H1 (cell line): ENCODE measurements around the gene SMPD2. TPM values are rescaled to one million over a fixed set of nuclear protein-coding genes. Genes with fewer than 3 reads are reported as not detected.

Source experiments
- CTCF ChIA-PET: fragments of 300-600 bp; sonication (Branson Sonifier 250); formaldehyde crosslinking; loops from one replicate; lab custom pipeline; 2021; ENCODE audit not compliant: partially characterized antibody; lab: Charles Lee
- POLR2A ChIA-PET: fragments of 300-600 bp; sonication (Branson Sonifier 250); formaldehyde crosslinking; loops from one replicate; lab custom pipeline; 2021; ENCODE audit warnings: inconsistent platforms; ENCODE audit not compliant: partially characterized antibody; lab: Charles Lee
- DNase-seq, 2 experiments: peaks; one replicate each; pipeline versions ENCODE4 v3.0.0 to v3.0.0-alpha.2; 2010 to 2022; ENCODE audit warnings: low spot score in 2 of 2, low read depth in 1 of 2, mixed read lengths in 1 of 2
- FAIRE-seq: peaks from 2 replicates; lab custom pipeline; 2011; peaks lifted over from hg19 to GRCh38; lab: Jason Lieb, UNC
- H2AFZ ChIP-seq: 2 replicates; pipeline ENCODE4 v1.8.1; 2012; ENCODE audit warnings: low read length, inconsistent platforms
- H2AK5ac ChIP-seq: 2 replicates; pipeline ENCODE4 v1.6.1; 2013; ENCODE audit warnings: low read depth, low read length
- H2BK120ac ChIP-seq: replicated peaks from 2 replicates; pipeline ENCODE3; 2013; ENCODE audit warnings: low read depth, low read length, inconsistent platforms
- H2BK12ac ChIP-seq: 2 replicates; pipeline ENCODE4 v1.6.1; 2013; ENCODE audit warnings: low read depth, low read length
- H2BK15ac ChIP-seq: 2 replicates; pipeline ENCODE4 v1.6.1; 2013; ENCODE audit warnings: low read length
- H2BK20ac ChIP-seq: 2 replicates; pipeline ENCODE4 v1.6.1; 2013; ENCODE audit warnings: low read length
- H2BK5ac ChIP-seq: 2 replicates; pipeline ENCODE4 v1.6.1; 2013; ENCODE audit warnings: low read depth, low read length
- H3K14ac ChIP-seq: 2 replicates; pipeline ENCODE4 v1.6.1; 2013; ENCODE audit warnings: inconsistent platforms; ENCODE audit not compliant: insufficient read length
- H3K18ac ChIP-seq: 2 replicates; pipeline ENCODE4 v1.6.1; 2013; ENCODE audit warnings: low read length; ENCODE audit errors: extremely low read depth
- H3K23ac ChIP-seq: 2 replicates; pipeline ENCODE4 v1.6.1; 2013; ENCODE audit warnings: inconsistent platforms; ENCODE audit not compliant: insufficient read length
- H3K23me2 ChIP-seq: 2 replicates; pipeline ENCODE4 v1.6.1; 2013; ENCODE audit warnings: low read depth, low read length
- H3K27ac ChIP-seq: 2 replicates; pipeline ENCODE4 v1.6.1; 2011; ENCODE audit warnings: low read depth, low read length, inconsistent platforms
- H3K27me3 ChIP-seq, 4 experiments: replicated peaks in 1 of 4; 1 replicate in 1 of 4; 2 replicates in 3 of 4; pipeline versions ENCODE4 v1.6.1 to v1.8.1; 2011 to 2013; ENCODE audit warnings: low read length in 3 of 4, mild to moderate bottlenecking in 3 of 4, inconsistent platforms in 2 of 4, mixed read lengths in 2 of 4, moderate library complexity in 1 of 4; ENCODE audit not compliant: control insufficient read depth in 3 of 4, insufficient read depth in 3 of 4; ENCODE audit errors: extremely low read depth in 1 of 4
- H3K36me3 ChIP-seq, 4 experiments: 2 replicates each; pipeline versions ENCODE4 v1.6.1 to v1.8.1; 2011 to 2013; ENCODE audit warnings: mild to moderate bottlenecking in 4 of 4, low read length in 3 of 4, moderate library complexity in 2 of 4, control low read depth in 1 of 4, inconsistent platforms in 1 of 4; ENCODE audit not compliant: insufficient read depth in 4 of 4, control insufficient read depth in 2 of 4
- H3K4ac ChIP-seq: replicated peaks from 2 replicates; pipeline ENCODE3; 2013; ENCODE audit warnings: low read length, low read depth, mixed read lengths, inconsistent platforms; ENCODE audit not compliant: insufficient read length
- H3K4me1 ChIP-seq, 4 experiments: replicated peaks in 1 of 4; 1 replicate in 1 of 4; 2 replicates in 3 of 4; pipeline versions ENCODE4 v1.6.1 to v1.8.1; 2011 to 2013; ENCODE audit warnings: low read length in 3 of 4, inconsistent platforms in 2 of 4, mixed read lengths in 1 of 4; ENCODE audit not compliant: insufficient read depth in 4 of 4, control insufficient read depth in 3 of 4
- H3K4me2 ChIP-seq, 2 experiments: 2 replicates each; pipeline versions ENCODE4 v1.6.1 to v1.8.1; 2011 to 2013; ENCODE audit warnings: low read depth in 2 of 2, low read length in 2 of 2, control low read depth in 1 of 2, inconsistent platforms in 1 of 2, mild to moderate bottlenecking in 1 of 2; ENCODE audit not compliant: insufficient read depth in 1 of 2
- H3K4me3 ChIP-seq, 4 experiments: fragments of 200-600, 300-600 bp in 1 of 4; sonication (generic), shearing (Covaris generic), sonication (Bioruptor Twin) in 1 of 4; 2 replicates each; pipeline versions ENCODE4 v1.5.1 to v1.8.1; 2011 to 2016; ENCODE audit warnings: low read length in 4 of 4, low read depth in 3 of 4, control low read depth in 2 of 4, inconsistent platforms in 2 of 4, mild to moderate bottlenecking in 2 of 4, mixed read lengths in 1 of 4, moderate library complexity in 1 of 4; ENCODE audit not compliant: insufficient read depth in 2 of 4; ENCODE audit errors: extremely low read depth in 1 of 4
- H3K56ac ChIP-seq: replicated peaks from 2 replicates; pipeline ENCODE3; 2013; ENCODE audit warnings: low read depth, mild to moderate bottlenecking, mixed read lengths, low read length, inconsistent platforms; ENCODE audit not compliant: insufficient read length
- H3K79me1 ChIP-seq: 2 replicates; pipeline ENCODE4 v1.6.1; 2013; ENCODE audit warnings: low read depth, low read length, control low read depth
- H3K79me2 ChIP-seq, 2 experiments: 2 replicates each; pipeline versions ENCODE4 v1.6.1 to v1.8.1; 2012 to 2013; ENCODE audit warnings: low read length in 2 of 2, mild to moderate bottlenecking in 2 of 2, inconsistent platforms in 1 of 2; ENCODE audit not compliant: insufficient read depth in 2 of 2, control insufficient read depth in 1 of 2
- H3K9ac ChIP-seq, 4 experiments: replicated peaks in 1 of 4; 1 replicate in 1 of 4; 2 replicates in 3 of 4; pipeline versions ENCODE4 v1.6.1 to v1.8.1; 2011 to 2013; ENCODE audit warnings: low read depth in 3 of 4, low read length in 3 of 4, control low read depth in 2 of 4, mild to moderate bottlenecking in 2 of 4, moderate library complexity in 2 of 4, inconsistent platforms in 1 of 4; ENCODE audit errors: extremely low read depth in 1 of 4
- H3K9me3 ChIP-seq, 2 experiments: 2 replicates each; pipeline versions ENCODE4 v1.6.1 to v1.8.1; 2012 to 2013; ENCODE audit warnings: mild to moderate bottlenecking in 2 of 2, moderate library complexity in 2 of 2, control low read depth in 1 of 2, inconsistent platforms in 1 of 2, low read depth in 1 of 2, low read length in 1 of 2, mixed read lengths in 1 of 2; ENCODE audit not compliant: insufficient read depth in 2 of 2
- H4K20me1 ChIP-seq, 2 experiments: replicated peaks in 1 of 2; 2 replicates each; pipeline versions ENCODE3 to v1.8.1; 2011 to 2013; ENCODE audit warnings: inconsistent platforms in 2 of 2, low read length in 2 of 2, mild to moderate bottlenecking in 1 of 2; ENCODE audit not compliant: insufficient read depth in 2 of 2, control insufficient read depth in 1 of 2
- H4K5ac ChIP-seq: 2 replicates; pipeline ENCODE4 v1.6.1; 2013; ENCODE audit warnings: low read length, low read depth, mixed read lengths, inconsistent platforms; ENCODE audit not compliant: insufficient read length
- H4K8ac ChIP-seq: 2 replicates; pipeline ENCODE4 v1.8.0; 2013; ENCODE audit warnings: mild to moderate bottlenecking, moderate library complexity, low read length, inconsistent platforms; ENCODE audit not compliant: insufficient read depth; ENCODE audit errors: extremely low read depth
- H4K91ac ChIP-seq: replicated peaks from 2 replicates; pipeline ENCODE3; 2013; ENCODE audit warnings: low read length, mixed read lengths, inconsistent platforms; ENCODE audit not compliant: insufficient read length
- ASH2L ChIP-seq: fragments of 200-600, 300-600 bp; sonication (generic); IDR thresholded peaks from one replicate; pipeline ENCODE4 v1.7.1; 2017; ENCODE audit warnings: low read length
- CTBP2 ChIP-seq: IDR thresholded peaks from 2 replicates; pipeline ENCODE4 v1.7.0; 2011; ENCODE audit warnings: borderline replicate concordance, mild to moderate bottlenecking, moderate library complexity, mixed read lengths, low read length; ENCODE audit not compliant: insufficient read depth, insufficient read length
- GABPA ChIP-seq: IDR thresholded peaks from 2 replicates; pipeline ENCODE4 v1.6.1; 2011; ENCODE audit warnings: mild to moderate bottlenecking, low read length, moderate library complexity, borderline replicate concordance; ENCODE audit not compliant: insufficient read depth
- PHF8 ChIP-seq: fragments of 200-600 bp; sonication (generic); conservative IDR thresholded peaks from 2 replicates; pipeline ENCODE4 v1.7.1; 2012; ENCODE audit warnings: low read depth, mild to moderate bottlenecking, inconsistent platforms, low read length, moderate library complexity
- RFX5 ChIP-seq: IDR thresholded peaks from 2 replicates; pipeline ENCODE4 v1.6.1; 2011; ENCODE audit warnings: low read depth, low read length, improper control_type of control experiment, borderline replicate concordance
- SRF ChIP-seq: IDR thresholded peaks from 2 replicates; pipeline ENCODE4 v1.6.1; 2011; ENCODE audit warnings: mild to moderate bottlenecking, low read depth, low read length, moderate library complexity
- whole genome bisulfite sequencing, 2 experiments: shearing (Covaris generic) in 1 of 2; methylation state at CpG; one replicate each; pipeline versions ENCODE4 v1.1.6 to v1.1.7; 2013 to 2015; ENCODE audit warnings: low lambda C conversion rate in 2 of 2, mixed read lengths in 2 of 2, inconsistent platforms in 1 of 2, low coverage in 1 of 2, missing lambda C conversion rate in 1 of 2; ENCODE audit not compliant: insufficient replicate concordance in 2 of 2, insufficient coverage in 1 of 2, insufficient read length in 1 of 2; ENCODE audit errors: extremely low coverage in 1 of 2, missing lambda C conversion rate in 1 of 2; 5-methylcytosine and 5-hydroxymethylcytosine counted together
- polyA plus RNA-seq, 7 experiments: library from polyadenylated mRNA; depleted of rRNA in 3 of 7; stranded (reverse) in 5 of 7; unstranded in 2 of 7; fragments of >200 nt in 5 of 7; fragments of 200-250 nt in 2 of 7; gene quantifications; 1 replicate in 5 of 7; 2 replicates in 1 of 7; 4 replicates in 1 of 7; pipeline versions ENCODE4 v1.2.1 to v1.2.3, GENCODE V29; 2011 to 2013; ENCODE audit warnings: missing spikeins in 2 of 7, mixed read lengths in 2 of 7
- total RNA-seq: library from RNA; stranded (reverse); fragmentation: NEBNext Ultra II Directional; extraction: Animal tissue kit (Norgen Biotek cat#: 25700); gene quantifications from 2 replicates; pipeline ENCODE4 v1.2.1, GENCODE V29; 2021
- TF ChIP-seq, protein P1 (sequence below), 3 experiments: IDR thresholded peaks; 1 replicate in 2 of 3; 2 replicates in 1 of 3; pipeline versions ENCODE4 v1.5.1 to v1.6.1; 2011; ENCODE audit warnings: low read length in 3 of 3, mild to moderate bottlenecking in 3 of 3, inconsistent platforms in 2 of 3, low read depth in 1 of 3, moderate library complexity in 1 of 3; ENCODE audit not compliant: insufficient read depth in 1 of 3; ENCODE audit errors: control extremely low read depth in 1 of 3

SMPD2 gene
- total and polyA plus RNA-seq, 2 of the 8 experiments (the other 6 are each of a cell fraction or from before 2014, with no cell fraction given), result 11.5 to 17.2 TPM

DNA sequence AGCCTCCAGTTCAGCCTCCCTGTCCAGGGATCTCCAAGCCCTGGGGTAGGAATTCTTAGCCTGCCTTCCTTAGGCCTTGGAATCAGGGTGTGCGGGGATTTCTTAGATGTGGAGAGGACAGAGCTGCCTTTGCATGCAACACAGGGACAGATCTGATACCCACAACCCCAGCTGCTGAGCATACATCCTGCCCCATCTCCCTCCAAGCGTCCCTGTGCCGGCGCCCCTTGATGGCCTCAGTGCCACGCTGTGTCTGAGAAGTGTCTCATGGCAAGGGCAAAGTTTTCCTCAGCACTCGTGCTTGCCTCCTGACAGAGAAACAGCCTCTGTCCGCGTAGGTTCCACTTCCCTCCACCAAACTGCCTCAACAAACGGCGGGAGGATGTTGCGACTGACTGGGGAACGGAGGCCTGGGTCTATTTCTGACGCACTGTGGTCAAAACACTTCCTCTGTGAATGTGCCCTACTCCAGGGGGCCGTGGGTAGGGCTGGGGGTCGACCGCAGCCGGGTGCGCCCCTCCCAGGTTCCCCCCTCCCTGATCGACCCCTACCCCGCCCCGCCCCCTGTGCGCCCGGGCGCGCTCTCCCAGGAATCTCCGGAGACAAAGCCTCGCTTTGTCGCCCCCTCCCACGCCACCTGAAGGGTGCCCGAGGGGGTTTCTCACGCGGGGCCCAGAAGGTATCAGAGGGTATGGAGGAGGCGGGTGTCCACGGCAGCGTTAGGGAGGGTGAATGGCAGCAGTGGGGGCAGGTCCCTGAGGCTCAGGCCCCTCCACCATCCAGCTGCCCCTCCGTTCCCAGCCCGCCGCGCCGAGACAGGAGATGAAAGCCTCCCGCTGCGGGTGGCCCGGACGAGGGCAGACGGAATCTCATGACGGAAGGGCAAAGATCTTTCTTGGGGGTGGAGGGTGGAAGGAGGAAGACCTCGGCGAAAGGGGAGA is 14.2 kb downstream of the SMPD2 start:
- H3K14ac ChIP-seq, result no peak overlapping the region
- H2BK5ac ChIP-seq, result peak overlapping the region; percentile 86; the same call in 1 of the 2 replicates
- H2AFZ ChIP-seq, result 0 out of 2 replicates have a peak overlapping the region, but pooled peaks have one; percentile 15
- no peak overlapping the region for H2BK20ac ChIP-seq
- peak overlapping the region; percentile 49 for H3K18ac ChIP-seq
- DNase-seq (no peak), FAIRE-seq (no peak)
- peaks cover 0 to 16% (median 8%) of the 10 kb centered on the region in 4 experiments; a peak in 5 of 8 replicates for H3K36me3 ChIP-seq
- no peak overlapping the region for H3K23ac ChIP-seq
- H4K5ac ChIP-seq, result peak overlapping the region; percentile 15
- H3K4me3 ChIP-seq, result peak overlapping the region; percentile 60 to 91 (median 84)
- H3K27me3 ChIP-seq, result no peaks in the 10 kb centered on the region
- peak overlapping the region; percentile 47 for H3K4ac ChIP-seq
- H3K4me1 ChIP-seq, result peaks cover 4 to 17% (median 11%) of the 10 kb centered on the region in 4 experiments
- H2BK15ac ChIP-seq, result no peak overlapping the region; the same call in 1 of the 2 replicates
- H4K8ac ChIP-seq, result peak overlapping the region; percentile 62
- no peak overlapping the region for H3K27ac ChIP-seq
- no peaks in the 10 kb centered on the region; the same call in 1 of the 2 replicates for H3K79me1 ChIP-seq
- H3K79me2 ChIP-seq, result no peaks in the 10 kb centered on the region; a peak in 1 of 4 replicates
- 13% methylated on average over 26 of the region's 48 CpGs; no CpG with 5 or more reads in 1 of the 2 experiments for WGBS, 2 experiments
- ChIA-PET POLR2A (interaction anchor here (0.8 to 7.5 kb wide), 4 partner anchors 8 to 43 kb away, joined by 3 to 85 read pairs (median 6); partner anchors contain the start of genes PPIL6 and SMPD2), CTCF (interaction anchor here (0.7 to 7.5 kb wide), 4 partner anchors 12 to 598 kb away, joined by 3 to 63 read pairs (median 5); partner anchors contain the start of genes PPIL6 and SMPD2)
- no peak overlapping the region for H2AK5ac ChIP-seq
- H3K23me2 ChIP-seq, result peaks cover 8% of the 10 kb centered on the region
- H3K9me3 ChIP-seq, result no peaks in the 10 kb centered on the region
- peak overlapping the region; percentile 16 to 71 (median 57); a peak in 6 of 7 replicates for H3K9ac ChIP-seq
- H4K20me1 ChIP-seq, result peaks cover 0 to 2% of the 10 kb centered on the region in 2 experiments
- H3K4me2 ChIP-seq, result peak overlapping the region; percentile 86 to 87
- H4K91ac ChIP-seq, result no peak overlapping the region
- H2BK120ac ChIP-seq, result no peak overlapping the region
- no peak overlapping the region for H2BK12ac ChIP-seq
- H3K56ac ChIP-seq, result no peak overlapping the region
- 0 out of 2 replicates have a peak, but pooled peaks have one; percentile 1 for TF ChIP-seq PHF8
- TF ChIP-seq, protein P1, sequence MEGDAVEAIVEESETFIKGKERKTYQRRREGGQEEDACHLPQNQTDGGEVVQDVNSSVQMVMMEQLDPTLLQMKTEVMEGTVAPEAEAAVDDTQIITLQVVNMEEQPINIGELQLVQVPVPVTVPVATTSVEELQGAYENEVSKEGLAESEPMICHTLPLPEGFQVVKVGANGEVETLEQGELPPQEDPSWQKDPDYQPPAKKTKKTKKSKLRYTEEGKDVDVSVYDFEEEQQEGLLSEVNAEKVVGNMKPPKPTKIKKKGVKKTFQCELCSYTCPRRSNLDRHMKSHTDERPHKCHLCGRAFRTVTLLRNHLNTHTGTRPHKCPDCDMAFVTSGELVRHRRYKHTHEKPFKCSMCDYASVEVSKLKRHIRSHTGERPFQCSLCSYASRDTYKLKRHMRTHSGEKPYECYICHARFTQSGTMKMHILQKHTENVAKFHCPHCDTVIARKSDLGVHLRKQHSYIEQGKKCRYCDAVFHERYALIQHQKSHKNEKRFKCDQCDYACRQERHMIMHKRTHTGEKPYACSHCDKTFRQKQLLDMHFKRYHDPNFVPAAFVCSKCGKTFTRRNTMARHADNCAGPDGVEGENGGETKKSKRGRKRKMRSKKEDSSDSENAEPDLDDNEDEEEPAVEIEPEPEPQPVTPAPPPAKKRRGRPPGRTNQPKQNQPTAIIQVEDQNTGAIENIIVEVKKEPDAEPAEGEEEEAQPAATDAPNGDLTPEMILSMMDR (IDR thresholded peaks at IDR 0.05; ENCODE audit: control extremely low read depth in 1 of 3, insufficient read depth in 1 of 3, low read depth in 1 of 3, low read length in 3 of 3), result no peak
- TF ChIP-seq RFX5, result no peak
- TF ChIP-seq GABPA, result no peak
- TF ChIP-seq SRF, result no peak
- TF ChIP-seq CTBP2, result peak; percentile 51
- peak; percentile 59 for TF ChIP-seq ASH2L
